Ascending aorta (tissue), 2 donors: ENCODE results near the gene USP2. TPM values are rescaled to one million over a fixed set of nuclear protein-coding genes. Genes with fewer than 3 reads are reported as not detected.

Experiments
- DNase-seq, 2 donors: peaks; one replicate each; pipeline ENCODE4 v3.0.0-alpha.2; 2019; ENCODE audit warnings: low spot score in 2 of 2
- H3K27ac ChIP-seq, 2 donors: fragments of 200-600 bp; sonication (generic); one replicate each; pipeline ENCODE4 v1.5.1; 2016 to 2017; ENCODE audit warnings: mild to moderate bottlenecking in 1 of 2
- H3K27me3 ChIP-seq: fragments of 200-600 bp; sonication (generic); one replicate; pipeline ENCODE4 v1.5.1; 2017
- H3K36me3 ChIP-seq, 2 donors: fragments of 200-600 bp; sonication (generic); one replicate each; pipeline ENCODE4 v1.5.1; 2016
- H3K4me1 ChIP-seq, 2 donors: fragments of 200-600 bp; sonication (generic); one replicate each; pipeline ENCODE4 v1.5.1; 2016 to 2017; ENCODE audit warnings: mild to moderate bottlenecking in 1 of 2
- H3K4me3 ChIP-seq, 2 donors: fragments of 200-600 bp; sonication (generic); one replicate each; pipeline ENCODE4 v1.5.1; 2016 to 2017; ENCODE audit warnings: mild to moderate bottlenecking in 1 of 2
- H3K9me3 ChIP-seq, 2 donors: fragments of 200-600 bp; sonication (generic); one replicate each; pipeline ENCODE4 v1.5.1; 2016
- intact Hi-C: fragments of 100-400 bp; cut with DNase I; formaldehyde crosslinking; loops from one replicate; pipeline ENCODE4 v1.15.1; 2023
- total RNA-seq: library from RNA; depleted of rRNA; stranded (reverse); fragments of >200 nt; gene quantifications from one replicate; pipeline ENCODE4 v1.1.0, GENCODE V29; 2016
- TF ChIP-seq, protein P1 (sequence below), 3 experiments: fragments of 200-600 bp in 2 of 3; fragments of 450-650 bp in 1 of 3; sonication (generic) in 2 of 3; IDR thresholded peaks; one replicate each; pipeline ENCODE4 v1.5.1; 2016 to 2019; ENCODE audit warnings: antibody characterized with exemption in 3 of 3, mild to moderate bottlenecking in 1 of 3, moderate library complexity in 1 of 3

Gene USP2
- total RNA-seq, 1 donor from 2014 or later: not detected

DNA sequence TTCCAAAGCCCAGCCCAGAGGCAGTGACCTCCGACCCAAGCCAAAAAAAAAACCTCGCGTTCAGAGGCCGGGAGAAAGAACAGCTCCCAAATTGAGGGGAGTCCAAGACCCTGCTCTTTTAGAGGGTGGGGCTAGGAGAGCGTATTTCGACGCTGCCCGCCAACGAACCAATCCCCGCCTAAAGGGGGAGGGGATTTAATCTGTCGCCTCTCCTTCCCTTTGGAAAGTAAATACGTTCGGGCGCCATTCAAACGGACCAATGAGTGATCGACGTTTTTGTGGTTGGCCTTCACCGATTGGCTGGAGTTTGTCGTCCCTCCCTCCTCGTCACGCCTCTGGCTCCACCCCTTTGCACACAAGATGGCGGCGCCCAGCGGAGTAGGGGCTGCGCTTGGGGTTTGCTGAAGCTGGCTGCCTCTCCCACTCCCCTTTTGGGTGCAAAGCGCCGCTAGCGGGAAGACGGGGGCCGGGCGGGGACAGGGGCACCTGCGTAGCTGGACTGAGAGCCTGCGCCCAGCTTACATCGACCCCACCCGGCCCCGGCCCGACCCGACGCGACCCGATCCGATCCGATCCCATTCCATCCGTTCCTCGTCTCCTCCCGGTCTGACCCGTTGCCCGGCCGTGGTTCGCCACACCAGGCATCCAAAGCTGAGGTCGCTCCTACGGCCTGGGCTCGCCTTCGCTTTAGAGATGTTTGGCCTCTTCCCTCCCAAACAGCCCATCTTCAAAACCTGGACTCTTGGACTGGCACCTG lies 47.1 kb downstream of the USP2 start, which contains the start of gene RNF26:
RNF26 (plus strand) TSS at position 354 of the 757 bp plus-strand sequence. CDS start 596 bp downstream, outside the sequence.
- Histone ChIP-seq H3K27ac (peak within 1 kb of the TSS; percentile 76 to 87), H3K4me1 (peaks cover 10 to 27% of the 10 kb centered on the region in 2 donors), H3K9me3 (no peaks in the 10 kb centered on the region), H3K36me3 (peaks cover 0 to 6% of the 10 kb centered on the region in 2 donors), H3K4me3 (peak within 1 kb of the TSS; percentile 77 to 97), H3K27me3 (no peaks in the 10 kb centered on the region)
- peak; percentile 84 to 98 for DNase-seq
- TF ChIP-seq, protein P1, sequence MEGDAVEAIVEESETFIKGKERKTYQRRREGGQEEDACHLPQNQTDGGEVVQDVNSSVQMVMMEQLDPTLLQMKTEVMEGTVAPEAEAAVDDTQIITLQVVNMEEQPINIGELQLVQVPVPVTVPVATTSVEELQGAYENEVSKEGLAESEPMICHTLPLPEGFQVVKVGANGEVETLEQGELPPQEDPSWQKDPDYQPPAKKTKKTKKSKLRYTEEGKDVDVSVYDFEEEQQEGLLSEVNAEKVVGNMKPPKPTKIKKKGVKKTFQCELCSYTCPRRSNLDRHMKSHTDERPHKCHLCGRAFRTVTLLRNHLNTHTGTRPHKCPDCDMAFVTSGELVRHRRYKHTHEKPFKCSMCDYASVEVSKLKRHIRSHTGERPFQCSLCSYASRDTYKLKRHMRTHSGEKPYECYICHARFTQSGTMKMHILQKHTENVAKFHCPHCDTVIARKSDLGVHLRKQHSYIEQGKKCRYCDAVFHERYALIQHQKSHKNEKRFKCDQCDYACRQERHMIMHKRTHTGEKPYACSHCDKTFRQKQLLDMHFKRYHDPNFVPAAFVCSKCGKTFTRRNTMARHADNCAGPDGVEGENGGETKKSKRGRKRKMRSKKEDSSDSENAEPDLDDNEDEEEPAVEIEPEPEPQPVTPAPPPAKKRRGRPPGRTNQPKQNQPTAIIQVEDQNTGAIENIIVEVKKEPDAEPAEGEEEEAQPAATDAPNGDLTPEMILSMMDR (IDR thresholded peaks at IDR 0.05): no peak
- intact Hi-C loops: no loop called here

DNA sequence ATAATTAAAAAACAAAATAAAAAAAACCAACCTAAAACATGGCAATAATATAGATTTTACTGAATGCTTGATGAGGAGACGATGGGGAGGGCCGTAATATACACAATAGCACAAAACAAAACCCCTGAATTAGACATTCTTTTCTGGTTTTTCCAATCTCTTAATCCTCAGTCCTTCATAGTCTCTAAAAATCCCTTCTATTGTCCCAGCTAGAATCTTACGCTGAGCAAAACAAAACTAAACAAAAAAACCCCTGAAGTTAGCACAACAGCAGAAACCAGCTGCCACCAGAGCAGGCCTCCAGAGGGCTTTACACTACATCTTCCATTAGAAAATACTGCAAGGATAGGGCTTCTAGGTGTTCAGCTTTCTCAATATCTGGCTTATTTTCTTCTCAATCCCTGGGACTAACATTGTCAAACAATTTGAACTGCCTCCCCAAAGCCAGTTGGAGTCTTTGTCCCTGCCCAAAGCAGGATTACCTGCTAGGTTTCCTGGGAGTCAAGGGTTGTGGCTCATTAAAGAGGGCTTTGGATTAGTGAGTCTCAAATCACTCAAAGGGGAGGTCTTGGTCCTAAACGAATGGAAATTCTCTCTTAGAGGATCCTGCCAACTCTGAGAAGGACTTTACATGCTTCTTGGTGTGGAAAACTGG lies 49.3 kb downstream of the USP2 start:
- no peak for DNase-seq
- intact Hi-C loops: no loop called here
- no peak overlapping the region for H3K4me3 ChIP-seq
- no peak overlapping the region for H3K27ac ChIP-seq
- H3K4me1 ChIP-seq: peaks cover 10 to 12% of the 10 kb centered on the region in 2 donors
- TF ChIP-seq, protein P1 (IDR thresholded peaks at IDR 0.05): no peak
- H3K36me3 ChIP-seq: peaks cover 0 to 6% of the 10 kb centered on the region in 2 donors
- no peaks in the 10 kb centered on the region for H3K27me3 ChIP-seq
- H3K9me3 ChIP-seq: no peaks in the 10 kb centered on the region

DNA sequence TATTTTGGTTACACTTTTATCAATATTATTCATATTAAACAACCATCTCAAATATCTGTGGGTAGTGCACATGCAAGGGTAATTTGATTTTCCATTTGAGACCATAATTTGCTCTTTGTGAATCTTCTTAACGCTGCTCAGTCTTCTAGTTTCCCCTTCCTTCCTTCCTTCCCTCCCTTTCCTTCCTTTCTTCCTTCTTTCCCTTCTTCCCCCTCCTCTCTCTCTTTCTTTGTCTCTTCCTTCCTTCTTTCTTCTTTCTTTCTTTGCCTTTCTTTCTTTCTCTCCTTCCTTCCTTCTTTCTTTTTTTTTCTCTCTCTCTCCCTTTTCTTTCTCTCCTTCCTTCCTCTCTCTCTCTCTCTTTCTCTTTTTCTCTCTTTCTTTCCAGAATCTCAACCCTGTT lies 51.3 kb downstream of the USP2 start:
- H3K4me1 ChIP-seq: peaks cover 5 to 6% of the 10 kb centered on the region in 2 donors
- no peak overlapping the region for H3K27ac ChIP-seq
- no peaks in the 10 kb centered on the region for H3K27me3 ChIP-seq
- no peak for DNase-seq
- TF ChIP-seq, protein P1 (IDR thresholded peaks at IDR 0.05): no peak
- no peaks in the 10 kb centered on the region for H3K9me3 ChIP-seq
- H3K36me3 ChIP-seq: no peaks in the 10 kb centered on the region
- H3K4me3 ChIP-seq: no peak overlapping the region
- intact Hi-C loops: no loop called here

DNA sequence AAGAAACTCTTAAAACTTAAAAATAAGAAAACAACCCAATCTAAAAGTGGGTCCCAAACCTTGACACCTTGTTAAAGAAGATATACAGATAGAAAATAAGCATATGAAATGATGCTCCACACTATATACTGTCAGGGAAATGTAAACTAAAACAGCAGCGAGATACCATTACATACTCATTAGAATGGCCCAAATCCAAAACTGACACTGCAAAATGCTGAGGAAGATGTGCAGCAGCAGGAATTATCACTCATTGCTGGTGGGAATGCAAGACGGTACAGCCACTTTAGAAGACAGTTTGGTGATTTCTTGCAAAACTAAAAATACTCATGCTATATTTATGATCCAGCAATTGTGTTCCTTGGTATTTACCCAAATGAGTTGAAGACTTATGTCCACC lies 52.2 kb downstream of the USP2 start:
- Histone ChIP-seq H3K4me3 (no peak overlapping the region), H3K36me3 (no peaks in the 10 kb centered on the region), H3K4me1 (no peaks in the 10 kb centered on the region), H3K9me3 (no peaks in the 10 kb centered on the region), H3K27me3 (no peaks in the 10 kb centered on the region), H3K27ac (no peak overlapping the region)
- intact Hi-C loops: no loop called here
- no peak for DNase-seq
- TF ChIP-seq, protein P1 (IDR thresholded peaks at IDR 0.05): no peak

DNA sequence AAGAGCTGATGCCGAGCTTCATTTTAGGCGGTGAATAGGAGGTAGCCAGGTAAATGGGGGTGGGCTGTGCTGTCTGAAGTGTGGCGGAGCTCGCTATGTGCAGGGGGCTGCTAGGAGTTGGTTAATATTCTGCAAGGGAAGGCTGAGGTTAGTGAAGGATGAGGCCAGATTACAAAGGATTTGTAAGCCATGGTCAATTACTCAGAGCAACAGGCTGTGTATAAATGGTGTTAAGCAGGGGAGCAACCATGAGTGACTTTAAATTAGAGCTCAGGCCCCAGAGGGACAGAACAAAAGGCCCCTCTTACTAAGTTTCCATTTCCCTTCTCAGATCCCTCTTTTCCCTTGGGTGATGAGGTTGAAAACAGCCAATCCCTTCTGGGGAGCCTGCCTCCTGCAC lies 57.3 kb downstream of the USP2 start:
- no peak overlapping the region for H3K27ac ChIP-seq
- H3K9me3 ChIP-seq: no peaks in the 10 kb centered on the region
- intact Hi-C loops: no loop called here
- no peaks in the 10 kb centered on the region for H3K36me3 ChIP-seq
- H3K4me1 ChIP-seq: peaks cover 5 to 25% of the 10 kb centered on the region in 2 donors
- TF ChIP-seq, protein P1 (IDR thresholded peaks at IDR 0.05): no peak
- no peak overlapping the region for H3K4me3 ChIP-seq
- no peaks in the 10 kb centered on the region for H3K27me3 ChIP-seq
- DNase-seq: peak in 1 of 2 donors; percentile 16
